Ovary (tissue), 3 donors: ENCODE data around the gene ACAD9.

Experiments
- CTCF ChIP-seq, 3 donors: fragments of 450-650 bp in 2 of 3; fragments of 200-600 bp in 1 of 3; IDR thresholded peaks; one replicate each; pipeline versions ENCODE4 v1.5.1 to v1.8.0; 2016 to 2022; ENCODE audit warnings: antibody characterized with exemption in 3 of 3, mild to moderate bottlenecking in 1 of 3
- EP300 ChIP-seq: sonication (generic); formaldehyde crosslinking; IDR thresholded peaks from one replicate; pipeline ENCODE4 v1.6.1; 2017; ENCODE audit warnings: antibody characterized with exemption
- POLR2A ChIP-seq: fragments of 450-650 bp; IDR thresholded peaks from one replicate; pipeline ENCODE4 v1.6.1; 2017; ENCODE audit warnings: antibody characterized with exemption, mild to moderate bottlenecking, moderate library complexity
- donor health status: DM: no; HTN: no; CAD: no.

GRCh38 chr3:128932516-128933212 is 53.2 kb downstream of the ACAD9 start:
- TF ChIP-seq CTCF (IDR thresholded peaks at IDR 0.05): no peak
- no peak for TF ChIP-seq POLR2A
- TF ChIP-seq EP300: no peak
